Heart right ventricle (tissue), 16 donors: ENCODE results near the gene NRXN3. TPM values are rescaled to one million over a fixed set of nuclear protein-coding genes. Genes with fewer than 3 reads are reported as not detected.

Experiments
- ATAC-seq, 8 donors: fragments of 200-7000 bp; cut with Tn5 transposase; one replicate each; pipeline ENCODE4 v1.9.1; 2020; ENCODE audit warnings: mild to moderate bottlenecking in 8 of 8, moderate library complexity in 8 of 8, moderate number of reproducible peaks in 1 of 8
- DNase-seq, 2 donors: peaks; one replicate each; pipeline ENCODE4 v3.0.0-alpha.2; 2020
- H3K27ac ChIP-seq, 10 donors: fragments of 200-600 bp; sonication (generic) in 2 of 10; one replicate each; pipeline versions ENCODE4 v1.5.0 to v1.8.0; 2020 to 2022; ENCODE audit warnings: mild to moderate bottlenecking in 3 of 10
- H3K27me3 ChIP-seq, 7 donors: fragments of 200-600 bp; one replicate each; pipeline ENCODE4 v1.8.0; 2021 to 2022; ENCODE audit warnings: mild to moderate bottlenecking in 2 of 7
- H3K36me3 ChIP-seq, 9 donors: fragments of 200-600 bp; sonication (generic) in 1 of 9; one replicate each; pipeline versions ENCODE4 v1.5.0 to v1.8.0; 2020 to 2022; ENCODE audit warnings: mild to moderate bottlenecking in 2 of 9
- H3K4me1 ChIP-seq, 9 donors: fragments of 200-600 bp; sonication (generic) in 1 of 9; one replicate each; pipeline versions ENCODE4 v1.5.0 to v1.8.0; 2020 to 2022; ENCODE audit warnings: mild to moderate bottlenecking in 4 of 9
- H3K4me3 ChIP-seq, 10 donors: fragments of 200-600 bp; sonication (generic) in 2 of 10; one replicate each; pipeline versions ENCODE4 v1.5.0 to v1.8.0; 2020 to 2022; ENCODE audit warnings: mild to moderate bottlenecking in 7 of 10, moderate library complexity in 2 of 10
- H3K9me3 ChIP-seq, 11 donors: fragments of 200-600 bp in 10 of 11; sonication (generic) in 2 of 11; one replicate each; pipeline versions ENCODE4 v1.5.0 to v1.8.0; 2013 to 2022; ENCODE audit warnings: mild to moderate bottlenecking in 2 of 11, control low read depth in 1 of 11, moderate library complexity in 1 of 11
- CTCF ChIP-seq, 9 donors: fragments of 200-600 bp; sonication (generic) in 2 of 9; IDR thresholded peaks; one replicate each; pipeline versions ENCODE4 v1.5.0 to v1.8.0; 2021 to 2022; ENCODE audit warnings: antibody characterized with exemption in 9 of 9, mild to moderate bottlenecking in 5 of 9, moderate library complexity in 1 of 9
- WGBS, 2 donors: extraction: QIAGEN DNeasy Blood & Tissue Kit; methylation state at CpG; one replicate each; pipeline ENCODE4 v1.1.7; 2013; ENCODE audit warnings: inconsistent platforms in 1 of 2; 5-methylcytosine and 5-hydroxymethylcytosine counted together
- intact Hi-C, 10 donors: fragments of 100-400 bp; cut with DNase I; formaldehyde crosslinking; loops; one replicate each; pipeline versions ENCODE4 v1.11.1 to v1.14.2; 2022
- polyA plus RNA-seq, 2 donors: library from polyadenylated mRNA; stranded (reverse); fragments of 200-250 nt; gene quantifications; one replicate each; pipeline ENCODE4 v1.2.3, GENCODE V29; 2013
- total RNA-seq, 10 donors: library from RNA; stranded (reverse); fragmentation: NEBNext Ultra II Directional in 3 of 10; extraction: Animal tissue kit (Norgen Biotek cat#: 25700) in 3 of 10; gene quantifications; one replicate each; pipeline versions ENCODE4 v1.2.1 to v1.2.4, GENCODE V29; 2021 to 2023
- donor health status: Arrhythmogenic right ventricular cardiomyopathy.
- donor health status: ischemic (EF 13 %, LVEDD 7.1; RV severe dilation, severe dysfunction).
- donor health status: healthy with polysubstance abuse.
- donor health status: DM: no; HTN: yes; CAD: no.
- donor health status: DM: no; HTN: no; CAD: no.
- donor health status: ischemic (EF 25% LVEDD 6.9; RV normal size, moderate dysfunction).
- donor health status: ischemic (EF 25% LVEDD 5.7; RV mildly dilated, moderate dysfunction).
- donor health status: healthy.
- donor health status: DM: yes; HTN: yes; CAD: no.
- donor health status: Ischemic cardiomyopathy.
- donor health status: ischemic (EF 35%, LVEDD 5.7; RV mildly dilated, moderate dysfunction).
- donor health status: nonischemic (EF 11% LVEDD 7.7; RV severe dilation, severe dysfunction).
- donor health status: DM: yes; HTN: yes; CAD: no.
- donor health status: PGD.
- donor health status: ischemic (EF 29% LVEDD 5.4; RV normal size, mild dysfunction).
- donor health status: nonischemic (EF 23%, LVEDD 6.1; RV moderate dilation, normal function).

Gene NRXN3
- total and polyA plus RNA-seq, 12 donors, result 0.23 to 1.8 (median 0.87) TPM

DNA sequence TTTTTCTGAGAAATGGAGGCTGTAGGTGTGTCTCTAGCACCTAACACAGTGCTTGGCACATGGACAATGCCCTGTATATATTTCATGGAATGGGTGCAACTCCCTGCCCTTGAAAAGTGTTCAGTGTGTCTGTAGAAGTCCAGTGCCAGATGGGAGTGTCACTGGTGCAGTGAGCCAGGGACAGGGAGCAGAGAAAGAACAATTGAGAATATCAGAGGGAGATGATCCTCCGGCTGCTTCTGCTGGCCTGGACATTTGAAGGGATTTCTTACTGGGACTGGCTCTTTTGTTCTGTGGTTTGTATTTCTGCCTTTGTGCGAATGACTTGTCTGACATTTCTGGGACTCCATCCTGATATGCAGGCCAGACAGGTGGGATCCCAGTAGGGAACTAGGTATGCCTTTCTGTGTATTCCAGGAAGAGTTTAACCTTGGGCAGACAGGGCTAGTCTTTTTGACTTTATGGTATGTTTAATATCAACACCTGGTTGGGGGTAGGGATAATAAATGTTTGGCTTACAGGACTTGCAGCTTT is 328.0 kb downstream of the NRXN3 start:
- no peak overlapping the region for H3K27ac ChIP-seq
- no peak for TF ChIP-seq CTCF (IDR thresholded peaks at IDR 0.05)
- ATAC-seq (no peak), DNase-seq (no peak)
- no peaks in the 10 kb centered on the region for H3K36me3 ChIP-seq
- peaks cover 0 to 5% (median 0%) of the 10 kb centered on the region in 7 donors for H3K27me3 ChIP-seq
- no peaks in the 10 kb centered on the region for H3K4me1 ChIP-seq
- no peak overlapping the region for H3K4me3 ChIP-seq
- intact Hi-C loops, result no loop called here
- H3K9me3 ChIP-seq, result peaks cover 0 to 13% (median 0%) of the 10 kb centered on the region in 11 donors
- WGBS, 2 donors, result 82 to 89% methylated on average over 2 of the region's 2 CpGs

DNA sequence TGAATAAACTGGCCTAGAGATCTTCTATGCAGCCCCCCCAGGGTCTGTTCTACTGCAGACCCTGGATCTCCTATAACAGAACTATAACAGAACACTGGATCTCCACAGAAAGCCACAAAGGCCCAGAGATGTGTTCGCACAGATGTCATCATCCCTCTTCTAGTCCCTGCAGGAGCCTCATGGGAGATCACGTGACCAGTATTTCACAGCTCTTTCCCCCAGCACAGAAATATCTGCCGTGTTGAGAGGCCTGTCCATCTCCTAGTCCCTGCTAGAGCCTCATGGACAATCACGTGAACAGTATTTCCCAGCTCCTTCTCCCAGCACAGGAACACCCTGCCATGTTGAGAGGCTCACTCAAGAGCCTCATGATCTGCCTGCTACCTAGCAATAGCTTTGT is 331.7 kb downstream of the NRXN3 start:
- Histone ChIP-seq H3K27ac (no peak overlapping the region), H3K4me1 (no peaks in the 10 kb centered on the region), H3K4me3 (no peak overlapping the region), H3K36me3 (no peaks in the 10 kb centered on the region), H3K27me3 (no peaks in the 10 kb centered on the region), H3K9me3 (peaks cover 0 to 13% (median 0%) of the 10 kb centered on the region in 11 donors)
- ATAC-seq, result no peak
- no peak for TF ChIP-seq CTCF (IDR thresholded peaks at IDR 0.05)
- DNase-seq, result no peak
- intact Hi-C loops, result no loop called here
- WGBS, 2 donors, result 67 to 70% methylated on average over 4 of the region's 4 CpGs

GRCh38 chr14:78508023-78508422 is 337.9 kb downstream of the NRXN3 start:
- DNase-seq (no peak), ATAC-seq (no peak)
- WGBS, 2 donors, result 84 to 89% methylated on average over 4 of the region's 4 CpGs
- Histone ChIP-seq H3K4me1 (no peaks in the 10 kb centered on the region), H3K9me3 (no peaks in the 10 kb centered on the region), H3K27me3 (no peaks in the 10 kb centered on the region), H3K27ac (no peak overlapping the region), H3K36me3 (no peaks in the 10 kb centered on the region), H3K4me3 (no peak overlapping the region)
- TF ChIP-seq CTCF (IDR thresholded peaks at IDR 0.05), result no peak
- intact Hi-C loops, result no loop called here

GRCh38 chr14:78509516-78509915 is 339.3 kb downstream of the NRXN3 start:
- no peak for DNase-seq
- H3K36me3 ChIP-seq, result no peaks in the 10 kb centered on the region
- TF ChIP-seq CTCF (IDR thresholded peaks at IDR 0.05), result no peak
- no peaks in the 10 kb centered on the region for H3K4me1 ChIP-seq
- no peaks in the 10 kb centered on the region for H3K27me3 ChIP-seq
- no peak overlapping the region for H3K4me3 ChIP-seq
- intact Hi-C loops, result no loop called here
- WGBS, 2 donors, result 94 to 98% methylated on average over 2 of the region's 2 CpGs
- H3K9me3 ChIP-seq, result no peaks in the 10 kb centered on the region
- H3K27ac ChIP-seq, result no peak overlapping the region
- no peak for ATAC-seq
